GM12891 (cell line): Measurements from ENCODE around the gene GFI1.

Experiments
- POLR2A ChIP-seq: IDR thresholded peaks from 2 replicates; pipeline ENCODE4 v1.6.1; 2011; ENCODE audit warnings: low read depth, low read length, control low read depth
- POU2F2 ChIP-seq: IDR thresholded peaks from 2 replicates; pipeline ENCODE4 v1.6.1; 2011; ENCODE audit warnings: low read depth, mild to moderate bottlenecking, control low read depth, low read length, moderate library complexity
- TAF1 ChIP-seq: IDR thresholded peaks from 2 replicates; pipeline ENCODE4 v1.6.1; 2011; ENCODE audit warnings: low read depth, low read length, control low read depth

DNA sequence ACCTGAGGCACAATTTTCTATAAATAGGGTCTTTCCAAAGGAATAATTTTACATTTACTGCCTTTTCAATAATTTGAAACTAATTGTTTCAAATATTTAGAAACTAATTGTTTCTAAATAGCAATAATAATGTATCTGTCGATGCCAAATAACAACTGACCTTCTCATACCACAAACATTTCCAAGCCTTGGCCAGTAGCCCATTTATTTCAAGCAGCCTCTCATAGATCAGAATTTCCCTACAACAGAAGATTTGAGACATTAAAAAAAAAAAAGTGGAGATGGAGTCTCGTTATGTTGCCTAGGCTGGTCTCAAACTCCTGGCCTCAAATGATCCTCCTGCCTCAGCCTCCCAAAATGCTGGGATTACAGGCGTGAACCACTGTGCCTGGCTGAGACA, 2.1 kb upstream of the GFI1 start:
- no peak for TF ChIP-seq POU2F2
- no peak for TF ChIP-seq TAF1
- TF ChIP-seq POLR2A: no peak
